Mammary epithelial cell (primary cell): Measurements from ENCODE around the gene SLC1A7.

ENCODE experiments used
- EZH2 ChIP-seq: IDR thresholded peaks from 2 replicates; pipeline ENCODE4 v1.6.1; 2012; ENCODE audit warnings: low read length, inconsistent platforms, borderline replicate concordance
- TF ChIP-seq, protein P1 (sequence below), 2 donors: IDR thresholded peaks in 1 of 2; conservative IDR thresholded peaks in 1 of 2; 2 replicates each; pipeline ENCODE4 v1.5.1; 2011 to 2012; ENCODE audit warnings: inconsistent platforms in 2 of 2, low read length in 2 of 2, mild to moderate bottlenecking in 2 of 2, control low read depth in 1 of 2, low read depth in 1 of 2; ENCODE audit not compliant: insufficient read depth in 1 of 2; ENCODE audit errors: extremely low read depth in 1 of 2

DNA sequence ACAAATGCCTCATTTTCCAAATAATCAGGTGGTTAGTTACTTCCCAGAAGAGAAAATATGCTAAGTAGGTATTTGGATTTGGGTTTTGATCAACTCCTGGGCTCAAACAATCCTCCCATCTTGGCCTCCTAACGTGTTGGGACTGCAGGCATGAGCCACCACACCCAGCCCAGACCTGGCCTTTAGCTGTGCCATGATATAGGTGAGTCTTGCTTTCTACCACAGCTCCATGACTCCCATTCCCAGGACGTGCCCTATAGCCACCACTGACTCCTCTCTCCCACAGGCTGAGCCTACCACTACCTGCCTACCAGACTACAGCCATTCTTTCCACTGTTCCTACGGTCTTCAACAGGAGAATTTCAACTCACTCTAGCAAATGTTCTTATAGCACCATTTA is 1.8 kb upstream of the SLC1A7 start:
- TF ChIP-seq, protein P1, sequence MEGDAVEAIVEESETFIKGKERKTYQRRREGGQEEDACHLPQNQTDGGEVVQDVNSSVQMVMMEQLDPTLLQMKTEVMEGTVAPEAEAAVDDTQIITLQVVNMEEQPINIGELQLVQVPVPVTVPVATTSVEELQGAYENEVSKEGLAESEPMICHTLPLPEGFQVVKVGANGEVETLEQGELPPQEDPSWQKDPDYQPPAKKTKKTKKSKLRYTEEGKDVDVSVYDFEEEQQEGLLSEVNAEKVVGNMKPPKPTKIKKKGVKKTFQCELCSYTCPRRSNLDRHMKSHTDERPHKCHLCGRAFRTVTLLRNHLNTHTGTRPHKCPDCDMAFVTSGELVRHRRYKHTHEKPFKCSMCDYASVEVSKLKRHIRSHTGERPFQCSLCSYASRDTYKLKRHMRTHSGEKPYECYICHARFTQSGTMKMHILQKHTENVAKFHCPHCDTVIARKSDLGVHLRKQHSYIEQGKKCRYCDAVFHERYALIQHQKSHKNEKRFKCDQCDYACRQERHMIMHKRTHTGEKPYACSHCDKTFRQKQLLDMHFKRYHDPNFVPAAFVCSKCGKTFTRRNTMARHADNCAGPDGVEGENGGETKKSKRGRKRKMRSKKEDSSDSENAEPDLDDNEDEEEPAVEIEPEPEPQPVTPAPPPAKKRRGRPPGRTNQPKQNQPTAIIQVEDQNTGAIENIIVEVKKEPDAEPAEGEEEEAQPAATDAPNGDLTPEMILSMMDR (conservative IDR thresholded peaks at IDR 0.05 in 1 of 2, IDR thresholded peaks at IDR 0.05 in 1 of 2; ENCODE audit: extremely low read depth in 1 of 2, insufficient read depth in 1 of 2, low read depth in 1 of 2, low read length in 2 of 2): no peak
- TF ChIP-seq EZH2: no peak
